ENCODE measurements around the gene PLLP.

PLLP gene

GRCh38 chr16:57263541-57264351, 20.7 kb downstream of the PLLP start:
- TF ChIP-seq CTCF (IDR thresholded peaks at IDR 0.05) = no peak

- TF ChIP-seq CTCF (IDR thresholded peaks at IDR 0.05) = no peak
Observed at GRCh38 chr16:57262841-57263540, 21.5 kb downstream of the PLLP start.

GRCh38 chr16:57261806-57262205, 22.7 kb downstream of the PLLP start:
- TF ChIP-seq CTCF (IDR thresholded peaks at IDR 0.05) = no peak

GRCh38 chr16:57260294-57260929, 24.1 kb downstream of the PLLP start:
- TF ChIP-seq CTCF (IDR thresholded peaks at IDR 0.05) = no peak

- TF ChIP-seq CTCF (IDR thresholded peaks at IDR 0.05) = no peak
Observed at GRCh38 chr16:57258910-57259475, 25.5 kb downstream of the PLLP start.

- no peak for TF ChIP-seq CTCF (IDR thresholded peaks at IDR 0.05)
Observed at GRCh38 chr16:57258226-57258909, 26.1 kb downstream of the PLLP start.
